Activated CD4-positive, CD25-positive, alpha-beta regulatory T cell (primary cell): Measurements from ENCODE around the gene NR6A1.

ENCODE experiments used
- DNase-seq, 4 experiments: peaks; one replicate each; lab custom pipeline; 2025; lab: John Stamatoyannopoulos, UW

Gene NR6A1

GRCh38 chr9:124471761-124472160 is 299.4 kb downstream of the NR6A1 start:
- no peak for DNase-seq

- DNase-seq = no peak
These were observed 300.4 kb downstream of the NR6A1 start for GRCh38 chr9:124470726-124471125.

GRCh38 chr9:124470306-124470705 is 300.8 kb downstream of the NR6A1 start:
- DNase-seq = no peak

DNA sequence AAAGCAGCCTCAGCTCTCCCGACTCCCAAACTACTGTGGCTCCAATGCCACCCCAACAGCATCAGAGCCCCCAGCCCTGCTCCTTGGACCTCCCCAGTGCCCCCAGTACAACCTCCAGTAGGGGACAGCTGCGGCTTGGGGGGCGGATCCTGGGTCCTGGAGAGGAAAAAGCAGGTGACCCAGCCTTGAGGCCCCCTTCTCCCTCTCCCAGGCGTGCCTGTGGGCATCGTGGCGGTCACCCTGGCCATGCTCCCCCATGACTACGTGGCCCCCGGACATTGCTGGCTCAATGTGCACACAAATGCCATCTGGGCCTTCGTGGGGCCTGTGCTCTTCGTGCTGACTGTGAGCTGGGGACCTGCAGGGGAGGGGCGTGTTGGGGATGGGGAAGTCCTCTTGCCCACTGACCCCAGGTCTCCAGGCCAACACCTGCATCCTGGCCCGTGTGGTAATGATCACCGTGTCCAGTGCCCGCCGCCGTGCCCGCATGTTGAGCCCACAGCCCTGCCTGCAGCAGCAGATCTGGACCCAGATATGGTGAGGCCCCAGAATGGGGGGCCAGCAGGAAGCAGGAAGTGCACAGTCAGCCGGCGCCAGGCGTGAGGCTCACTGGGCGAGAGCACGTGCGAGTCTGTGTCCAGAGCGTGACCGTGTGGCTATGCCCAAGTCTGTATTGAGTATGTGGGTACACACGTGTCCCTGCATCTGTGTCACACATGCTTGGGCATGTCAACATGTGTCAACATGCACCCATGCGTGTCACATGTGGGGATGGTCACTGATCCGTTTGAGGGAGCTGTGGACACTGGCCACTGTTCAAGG is 301.9 kb downstream of the NR6A1 start:
- DNase-seq = no peak

DNA sequence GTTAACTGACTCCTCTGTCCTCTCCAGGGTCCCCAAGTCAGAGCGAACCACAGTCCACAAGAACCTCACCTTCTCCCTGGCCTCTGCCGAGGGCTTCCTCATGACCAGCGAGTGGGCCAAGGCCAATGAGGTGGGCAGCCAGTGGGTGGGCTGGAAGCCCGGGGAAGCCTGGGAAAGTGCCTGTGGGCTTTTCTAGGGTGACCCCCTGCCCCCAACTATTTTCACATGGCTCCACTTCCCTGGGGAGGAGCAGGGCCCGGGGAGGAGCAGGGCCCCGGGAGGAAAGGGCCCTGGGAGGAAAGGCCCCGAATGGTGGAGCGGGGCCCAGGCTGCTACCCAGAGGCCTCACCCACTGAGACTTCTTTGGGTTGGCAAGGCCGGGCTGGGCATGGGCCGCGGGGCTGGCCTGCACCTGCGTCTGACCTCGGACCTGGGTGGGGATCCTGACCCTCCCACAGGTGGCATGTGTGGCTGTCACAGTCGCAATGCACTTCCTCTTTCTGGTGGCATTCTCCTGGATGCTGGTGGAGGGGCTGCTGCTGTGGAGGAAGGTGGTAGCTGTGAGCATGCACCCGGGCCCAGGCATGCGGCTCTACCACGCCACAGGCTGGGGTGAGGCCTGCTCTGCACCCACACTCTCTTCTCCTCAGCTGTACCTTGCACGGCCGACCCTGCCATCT is 302.9 kb downstream of the NR6A1 start:
- no peak for DNase-seq

GRCh38 chr9:124467410-124468060 is 303.6 kb downstream of the NR6A1 start:
- no peak for DNase-seq
